C4-2B (cell line): Measurements from ENCODE around the gene FPR1.
A peak's percentile ranks its signal among the peaks of the same experiment; 100 is the strongest.
"Not testable (repeated sequence)": the region's sequence is repeated elsewhere in the genome, so short reads cannot be mapped to it uniquely, and the experiment has no call there.

ENCODE experiments used
- H3K27ac ChIP-seq: fragments of 450-650 bp; 2 replicates; pipeline ENCODE4 v1.5.1; 2017
- CTCF ChIP-seq: fragments of 450-650 bp; conservative IDR thresholded peaks from 2 replicates; pipeline ENCODE4 v1.5.1; 2017; ENCODE audit warnings: mild to moderate bottlenecking
- ZFX ChIP-seq: fragments of 450-650 bp; IDR thresholded peaks from 2 replicates; pipeline ENCODE4 v1.6.1; 2017

Gene FPR1

GRCh38 chr19:51777570-51778462 lies 26.1 kb upstream of the FPR1 start:
- no peak for TF ChIP-seq ZFX
- peak; percentile 85 for TF ChIP-seq CTCF
- H3K27ac ChIP-seq = no peak overlapping the region

DNA sequence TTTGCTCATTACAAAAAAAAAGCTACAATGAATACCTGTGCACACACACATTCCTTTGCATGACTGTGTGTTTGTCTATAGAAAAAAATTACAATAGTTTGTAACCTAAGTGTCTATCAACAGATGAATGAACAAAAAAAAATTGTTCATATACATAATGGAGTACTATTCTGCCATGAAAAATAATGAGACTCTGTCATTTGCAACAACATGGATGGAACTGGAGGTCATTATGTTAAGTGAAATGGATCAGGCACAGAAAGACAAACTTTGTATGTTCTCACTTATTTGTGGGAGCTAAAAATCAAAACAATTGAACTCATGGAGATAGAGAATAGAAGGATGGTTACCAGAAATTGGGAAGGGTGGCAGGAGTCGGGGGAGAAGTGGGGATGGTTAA lies 24.9 kb upstream of the FPR1 start:
- not testable (repeated sequence) for H3K27ac ChIP-seq

DNA sequence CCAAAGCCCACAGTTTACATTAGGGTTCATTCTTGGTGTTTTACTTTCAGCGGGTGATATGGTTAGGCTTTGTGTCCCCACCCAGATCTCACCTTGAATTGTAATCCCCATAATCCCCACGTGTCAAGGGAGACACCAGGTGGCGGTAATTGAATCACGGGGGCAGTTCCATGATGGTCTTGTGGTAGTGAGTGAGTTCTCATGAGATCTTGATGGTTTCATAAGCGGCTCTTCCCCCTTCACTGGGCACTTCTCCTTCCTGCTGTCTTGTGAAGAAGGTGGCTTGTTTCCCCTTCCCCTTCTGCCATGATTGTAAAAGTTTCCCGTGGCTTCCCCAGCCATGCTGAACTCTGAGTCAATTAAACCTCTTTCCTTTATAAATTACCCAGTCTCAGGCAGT lies 21.3 kb upstream of the FPR1 start:
- TF ChIP-seq CTCF (no peak), ZFX (no peak)
- no peak overlapping the region for H3K27ac ChIP-seq

GRCh38 chr19:51771376-51772130 lies 19.9 kb upstream of the FPR1 start:
- TF ChIP-seq CTCF = no peak
- TF ChIP-seq ZFX = no peak

GRCh38 chr19:51766461-51766860 lies 14.8 kb upstream of the FPR1 start:
- TF ChIP-seq ZFX (no peak), CTCF (no peak)
- no peak overlapping the region for H3K27ac ChIP-seq

More at GRCh38 chr19:51771376-51772130, 19.9 kb upstream of the FPR1 start:
- H3K27ac ChIP-seq = no peak overlapping the region

DNA sequence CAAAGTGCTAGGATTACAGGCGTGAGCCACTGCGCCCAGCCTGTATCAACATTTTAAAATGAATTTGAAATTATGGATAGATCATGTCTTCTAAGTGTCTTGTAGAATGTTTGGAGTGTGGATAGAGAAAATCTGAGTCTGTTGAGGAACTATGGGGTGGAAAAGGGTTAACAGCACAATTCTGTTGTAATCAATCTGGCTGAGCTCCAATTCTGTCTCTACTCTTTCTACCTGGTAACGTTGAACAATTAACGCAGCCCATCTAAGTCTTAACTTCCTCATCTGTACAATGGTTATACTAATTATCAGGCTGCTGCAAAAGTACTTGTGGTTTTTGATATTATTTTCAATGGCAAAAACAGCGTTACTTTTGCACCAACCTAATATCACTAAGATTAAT lies 13.4 kb upstream of the FPR1 start:
- TF ChIP-seq CTCF (no peak), ZFX (no peak)

DNA sequence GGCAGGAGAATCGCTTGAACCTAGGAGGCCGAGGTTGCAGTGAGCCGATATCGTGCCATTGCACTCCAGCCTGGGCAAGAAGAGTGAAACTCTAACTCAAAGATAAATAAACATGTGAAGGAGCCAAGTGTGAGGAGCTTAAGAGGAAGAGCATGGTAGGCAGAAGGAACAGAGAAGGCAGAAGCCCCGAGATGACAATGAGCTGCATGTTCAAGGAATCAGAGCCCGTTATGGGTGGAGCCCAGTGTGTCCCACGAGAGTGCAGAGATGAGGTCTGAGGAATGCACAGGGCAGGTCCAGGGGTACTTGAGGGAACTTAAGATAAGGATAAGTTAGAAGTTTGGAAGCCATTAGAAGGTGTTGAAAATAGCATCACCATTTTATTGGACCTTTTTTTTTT lies 10.0 kb upstream of the FPR1 start:
- TF ChIP-seq ZFX (no peak), CTCF (no peak)
- no peak overlapping the region for H3K27ac ChIP-seq

More for the DNA sequence above, 13.4 kb upstream of the FPR1 start:
- no peak overlapping the region for H3K27ac ChIP-seq
